ENCODE data around the gene CCN6. TPM values are rescaled to one million over a fixed set of nuclear protein-coding genes. Genes with fewer than 3 reads are reported as not detected.
A peak's percentile ranks its signal among the peaks of the same experiment; 100 is the strongest.
"Not testable (repeated sequence)": the region's sequence is repeated elsewhere in the genome, so short reads cannot be mapped to it uniquely, and the experiment has no call there.

The CCN6 gene
- polyA plus RNA-seq, 1 experiment: not detected

GRCh38 chr6:112087136-112087911, 33.4 kb downstream of the CCN6 start, which contains the start of the genes FAM229B and TUBE1:
TSS of gene FAM229B (plus strand) at chr6:112087591. CDS start at chr6:112099284, 11,693 bp downstream.
TSS of gene TUBE1 (minus strand) at chr6:112087482. CDS start at chr6:112087434, 48 bp downstream.
- peak within 1 kb of the TSS; percentile 84 for H3K4me3 ChIP-seq (ENCODE audit: low read depth, low read length)
- CTCF ChIA-PET: interaction anchor here (0.5 to 2.7 kb wide), 17 partner anchors 8 to 1726 kb away, joined by 3 to 9 read pairs (median 4); no protein-coding TSS in a partner anchor
- no peaks in the 10 kb centered on the region for H3K27me3 ChIP-seq (ENCODE audit: control insufficient read depth, insufficient read depth, low read length)
- POLR2A ChIA-PET: interaction anchor here (0.6 kb wide), 3 partner anchors 81 to 1362 kb away, joined by 3 to 6 read pairs (median 3); no protein-coding TSS in a partner anchor
- peak; percentile 20; the same call in 1 of the 2 replicates for TF ChIP-seq CTCF (IDR thresholded peaks at IDR 0.05; ENCODE audit: low read depth, low read length)
- no peaks in the 10 kb centered on the region for H3K9me3 ChIP-seq (ENCODE audit: control insufficient read depth, insufficient read depth, low read length)
- peak; percentile 95 for DNase-seq (ENCODE audit: low read depth, low spot score)
- peak within 1 kb of the TSS; percentile 76 for H3K27ac ChIP-seq (ENCODE audit: low read depth, low read length)

- H3K9me3 ChIP-seq (ENCODE audit: control insufficient read depth, insufficient read depth, low read length): no peaks in the 10 kb centered on the region
- DNase-seq (ENCODE audit: low read depth, low spot score): no peak
- H3K27ac ChIP-seq (ENCODE audit: low read depth, low read length): peak overlapping the region; percentile 76
- no peak for TF ChIP-seq CTCF (IDR thresholded peaks at IDR 0.05; ENCODE audit: low read depth, low read length)
- H3K27me3 ChIP-seq (ENCODE audit: control insufficient read depth, insufficient read depth, low read length): no peaks in the 10 kb centered on the region
- H3K4me3 ChIP-seq (ENCODE audit: low read depth, low read length): peak overlapping the region; percentile 84
- ChIA-PET CTCF (interaction anchor here (1.2 to 2.2 kb wide), 7 partner anchors 14 to 378 kb away, joined by 3 to 9 read pairs (median 7); no protein-coding TSS in a partner anchor), POLR2A (interaction anchor here (0.6 kb wide), 2 partner anchors 504 to 1362 kb away, joined by 3 read pairs; no protein-coding TSS in a partner anchor)
Measured at GRCh38 chr6:112087916-112088315, 34.0 kb downstream of the CCN6 start.

GRCh38 chr6:112096901-112097300, 43.0 kb downstream of the CCN6 start:
- POLR2A ChIA-PET: no interaction called here
- Histone ChIP-seq H3K27ac (ENCODE audit: low read depth, low read length) (no peak overlapping the region), H3K27me3 (ENCODE audit: control insufficient read depth, insufficient read depth, low read length) (no peaks in the 10 kb centered on the region), H3K9me3 (ENCODE audit: control insufficient read depth, insufficient read depth, low read length) (no peaks in the 10 kb centered on the region), H3K4me3 (ENCODE audit: low read depth, low read length) (no peak overlapping the region)
- CTCF ChIA-PET: interaction anchor here (1.3 kb wide), 1 partner anchor 11 kb away, joined by 4 read pairs; no protein-coding TSS in a partner anchor
- no peak for DNase-seq (ENCODE audit: low read depth, low spot score)
- no peak for TF ChIP-seq CTCF (IDR thresholded peaks at IDR 0.05; ENCODE audit: low read depth, low read length)

GRCh38 chr6:112100561-112100960, 46.7 kb downstream of the CCN6 start:
- ChIA-PET CTCF (interaction anchor here (0.6 kb wide), 1 partner anchor 336 kb away, joined by 3 read pairs; no protein-coding TSS in a partner anchor), POLR2A (no interaction called here)
- DNase-seq (ENCODE audit: low read depth, low spot score): no peak
- H3K4me3 ChIP-seq (ENCODE audit: low read depth, low read length): no peak overlapping the region
- H3K27ac ChIP-seq (ENCODE audit: low read depth, low read length): no peak overlapping the region
- H3K27me3 ChIP-seq (ENCODE audit: control insufficient read depth, insufficient read depth, low read length): no peaks in the 10 kb centered on the region
- TF ChIP-seq CTCF (IDR thresholded peaks at IDR 0.05; ENCODE audit: low read depth, low read length): no peak
- no peaks in the 10 kb centered on the region for H3K9me3 ChIP-seq (ENCODE audit: control insufficient read depth, insufficient read depth, low read length)

- H3K27ac ChIP-seq (ENCODE audit: low read depth, low read length); POLR2A ChIA-PET; H3K4me3 ChIP-seq (ENCODE audit: low read depth, low read length); DNase-seq (ENCODE audit: low read depth, low spot score); H3K9me3 ChIP-seq (ENCODE audit: control insufficient read depth, insufficient read depth, low read length); H3K27me3 ChIP-seq (ENCODE audit: control insufficient read depth, insufficient read depth, low read length); CTCF ChIA-PET: not testable (repeated sequence)
Measured at GRCh38 chr6:112106026-112106425, 52.1 kb downstream of the CCN6 start.
